Measurements from ENCODE around the gene TMED6.
"Not testable (repeated sequence)": the region's sequence is repeated elsewhere in the genome, so short reads cannot be mapped to it uniquely, and the experiment has no call there.

- not testable (repeated sequence) for TF ChIP-seq CTCF (conservative IDR thresholded peaks at IDR 0.05 in 1 of 2, IDR thresholded peaks at IDR 0.05 in 1 of 2; ENCODE audit: extremely low read depth in 1 of 2, insufficient read depth in 1 of 2, low read depth in 1 of 2, low read length in 2 of 2); EZH2 (IDR thresholded peaks at IDR 0.05; ENCODE audit: borderline replicate concordance, low read length)
Measured at GRCh38 chr16:69296771-69297170, 54.8 kb downstream of the TMED6 start.

All from mammary epithelial cell (primary cell).